Cerebellar nuclear complex (tissue), 1 donor: ENCODE data around the gene NMNAT2.
"Not testable (repeated sequence)": the region's sequence is repeated elsewhere in the genome, so short reads cannot be mapped to it uniquely, and the experiment has no call there.

Experiments used
- DNase-seq, 2 experiments: peaks; one replicate each; lab custom pipeline; 2025; lab: John Stamatoyannopoulos, UW

The NMNAT2 gene

DNA sequence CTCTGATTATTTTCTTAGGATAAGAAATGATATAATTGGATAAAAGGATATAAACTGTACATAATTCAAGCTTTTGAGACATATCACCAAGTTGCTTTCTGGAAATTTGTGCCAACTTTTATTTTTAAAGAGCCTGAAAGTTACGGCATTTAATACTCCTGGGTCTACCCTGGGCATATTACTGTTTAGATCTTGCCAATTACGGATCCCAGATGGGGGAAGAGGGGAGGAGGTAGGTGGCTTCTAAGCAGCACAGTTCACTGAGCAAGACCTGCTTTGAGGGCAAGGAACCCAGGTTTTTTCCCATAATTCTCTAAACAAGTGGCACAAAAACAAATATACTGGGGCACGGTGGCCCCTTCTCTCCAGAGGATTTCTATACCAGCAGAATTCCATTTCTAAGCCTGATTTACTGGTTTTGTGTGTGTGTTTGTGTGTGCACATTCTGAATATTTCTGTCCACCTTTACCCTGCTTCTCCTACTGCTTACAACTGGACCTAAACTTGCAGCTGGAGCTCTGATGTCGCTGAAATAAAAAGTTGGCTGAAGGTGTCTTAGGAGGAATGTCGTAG lies 155.5 kb downstream of the NMNAT2 start:
- DNase-seq: no peak

DNA sequence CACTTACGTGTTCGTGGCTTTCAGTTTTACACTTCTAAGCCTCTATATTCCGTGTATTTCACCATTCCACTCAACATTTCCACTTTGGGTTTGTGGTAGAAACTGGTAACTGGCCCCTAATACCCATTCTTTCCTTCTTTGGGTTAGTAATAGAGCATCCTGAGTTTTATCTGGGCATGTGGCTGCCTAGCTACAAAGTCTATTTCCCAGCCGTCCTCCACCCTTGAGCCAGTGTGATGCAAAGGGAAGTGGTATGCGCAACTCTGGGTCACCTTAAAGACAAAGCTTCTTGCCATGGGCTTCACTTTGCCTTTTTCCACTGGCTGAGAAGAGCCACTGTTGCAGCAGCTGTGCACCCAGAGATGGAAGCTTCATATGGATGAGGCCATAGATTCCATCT lies 158.3 kb downstream of the NMNAT2 start:
- DNase-seq: no peak

DNA sequence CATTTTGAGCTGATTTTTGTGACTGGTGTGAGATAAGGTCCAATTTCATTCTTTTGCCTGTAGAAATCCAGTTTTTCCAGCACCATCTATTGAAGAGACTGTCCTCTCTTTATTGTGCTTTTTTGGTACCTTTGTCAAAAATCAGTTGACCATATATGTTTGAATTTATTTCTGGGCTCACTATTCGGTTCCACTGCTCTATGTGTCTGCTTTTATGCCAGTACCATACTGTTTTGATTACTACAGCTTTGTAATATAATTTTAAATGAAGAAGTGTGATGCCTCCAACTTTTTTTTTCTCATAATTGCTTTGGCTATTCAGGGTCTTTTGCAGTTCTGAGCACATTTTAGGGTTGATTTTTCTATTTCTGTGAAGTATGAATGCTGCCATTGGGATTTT lies 163.1 kb downstream of the NMNAT2 start:
- DNase-seq: no peak

DNA sequence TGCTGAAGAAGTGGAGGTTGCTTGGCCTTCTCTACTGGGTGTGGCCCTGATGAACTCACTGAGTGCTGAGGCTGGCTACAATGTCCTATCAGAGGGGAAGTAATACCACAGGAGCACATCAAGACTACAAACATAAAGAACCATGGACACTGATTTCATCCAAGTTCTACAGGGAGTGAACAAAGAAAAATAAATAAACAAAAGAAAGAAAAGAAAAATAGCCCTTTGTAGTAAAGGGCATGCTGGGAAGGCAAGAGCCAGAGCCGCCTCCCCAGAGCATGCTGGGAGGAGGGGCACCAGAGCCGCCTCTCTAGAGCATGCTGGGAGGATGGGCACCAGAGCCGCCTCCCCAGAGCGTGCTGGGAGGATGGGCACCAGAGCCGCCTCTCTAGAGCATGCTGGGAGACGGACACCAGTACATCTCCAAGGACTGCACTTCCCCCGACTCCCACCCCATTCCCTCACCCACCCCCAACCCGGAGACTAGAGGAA lies 166.2 kb downstream of the NMNAT2 start:
- DNase-seq: no peak

DNA sequence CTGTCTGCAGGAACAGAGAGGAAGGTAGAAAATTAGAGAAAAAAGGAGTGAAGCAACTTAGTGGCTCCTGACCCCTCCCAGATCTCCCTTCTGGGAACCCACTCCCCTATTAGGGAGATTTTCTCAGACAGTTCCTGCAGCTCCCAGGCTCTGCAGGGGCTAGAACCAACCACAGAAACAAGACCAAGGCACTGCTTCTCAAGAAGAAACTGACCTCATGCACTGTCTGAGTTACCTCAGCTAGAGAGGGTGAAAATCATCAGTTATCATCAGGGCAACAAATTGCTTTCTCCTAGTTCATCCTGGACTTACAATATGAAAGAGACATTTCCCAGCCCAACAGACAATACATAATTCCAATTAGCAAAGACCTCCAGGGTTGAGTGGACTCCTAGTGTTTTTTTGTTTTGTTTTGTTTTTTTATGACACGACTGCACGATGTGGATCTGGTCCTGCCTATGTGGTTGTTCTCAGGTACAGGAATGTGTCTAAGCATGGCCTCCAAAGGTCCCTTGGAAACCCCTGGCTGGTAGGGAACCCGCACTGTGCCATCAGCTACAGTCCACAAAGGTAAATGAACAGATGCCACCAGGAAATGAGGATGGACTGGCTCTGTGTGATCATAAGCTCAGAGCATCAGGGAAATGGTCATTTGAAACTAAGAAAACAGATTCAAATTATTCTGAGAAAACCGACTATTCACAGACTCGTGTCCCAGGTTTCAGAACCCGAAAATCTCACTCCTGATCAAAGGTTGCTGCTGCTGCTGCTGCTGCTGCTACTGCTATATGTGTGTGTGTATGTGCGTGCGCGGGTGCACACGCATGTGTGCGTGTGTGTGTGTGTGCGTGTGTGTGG lies 166.8 kb downstream of the NMNAT2 start:
- DNase-seq: no peak

DNA sequence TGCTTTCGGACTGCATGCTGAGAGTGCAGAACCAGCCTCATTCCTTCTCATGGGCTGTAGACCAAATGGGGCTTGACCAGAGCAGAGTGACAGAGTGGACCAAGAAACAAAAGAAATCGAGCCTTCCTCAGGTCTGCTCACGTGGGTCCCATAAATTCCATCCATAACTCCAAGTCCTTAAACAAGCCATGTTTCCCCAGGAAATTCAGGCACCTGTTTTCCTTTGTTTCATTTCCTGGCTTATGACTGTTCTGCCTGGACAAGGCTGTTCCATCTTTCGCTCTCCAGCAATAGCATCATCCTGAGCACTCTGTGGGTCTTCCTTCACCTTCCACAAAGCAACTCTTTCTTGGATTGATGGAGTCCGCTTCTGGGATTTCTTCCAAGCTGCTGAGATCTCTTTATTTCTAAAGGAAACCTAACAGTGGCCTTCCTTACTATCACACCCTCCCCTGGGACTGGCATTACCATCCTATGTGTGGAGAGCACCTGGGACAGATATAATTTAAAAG lies 168.2 kb downstream of the NMNAT2 start:
- no peak for DNase-seq

DNA sequence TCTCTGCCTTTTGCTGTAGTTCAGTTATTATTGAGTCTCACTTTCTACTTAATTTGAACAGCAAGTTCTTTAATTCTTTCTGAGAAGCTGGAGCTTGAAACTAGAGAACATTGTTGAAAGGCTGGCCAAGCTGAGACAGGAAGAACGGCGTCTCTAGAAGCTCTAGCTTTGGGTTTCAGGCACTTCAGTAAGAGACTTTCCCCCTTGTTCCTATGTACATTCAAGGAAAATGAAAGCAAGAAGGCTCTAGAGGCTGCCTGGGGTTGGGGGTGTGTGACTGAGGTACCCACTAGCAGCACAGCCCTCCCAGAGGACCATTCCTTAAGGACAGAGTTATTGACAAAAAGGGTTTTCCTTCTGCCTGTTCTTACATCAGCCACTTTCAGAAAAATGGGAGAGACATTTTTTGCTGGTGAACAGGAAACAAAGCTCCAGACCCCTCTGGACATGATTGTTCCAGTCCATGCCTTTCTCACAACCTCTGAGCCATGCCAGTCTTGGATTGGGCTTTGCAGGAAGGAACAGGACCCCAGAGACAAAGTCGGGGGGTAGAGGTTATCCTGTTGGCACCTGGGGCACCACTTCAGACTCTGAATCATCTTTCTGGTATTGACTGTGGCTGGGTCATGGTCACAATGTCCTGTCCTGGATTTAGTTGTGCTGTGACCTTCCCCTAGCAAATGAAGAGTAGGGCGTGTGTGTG lies 169.0 kb downstream of the NMNAT2 start:
- DNase-seq: no peak

DNA sequence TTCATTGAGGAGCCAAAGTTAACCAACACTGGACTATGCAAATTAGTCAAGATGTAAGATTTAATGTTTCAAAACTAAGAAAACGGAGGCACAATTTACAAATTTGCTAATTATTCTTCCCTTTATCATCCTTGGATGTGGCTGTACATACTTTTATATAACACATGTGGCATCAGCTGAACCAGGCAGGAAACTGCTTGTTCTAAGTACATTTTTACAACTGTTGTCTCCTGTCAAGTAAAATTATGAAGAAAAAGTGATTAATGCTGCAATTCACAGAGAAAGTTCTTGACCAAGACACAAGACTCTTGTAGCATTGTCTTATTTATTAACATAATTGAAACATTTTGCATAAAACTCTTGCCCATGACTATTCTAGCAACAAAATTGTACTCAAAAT lies 170.2 kb downstream of the NMNAT2 start:
- no peak for DNase-seq

DNA sequence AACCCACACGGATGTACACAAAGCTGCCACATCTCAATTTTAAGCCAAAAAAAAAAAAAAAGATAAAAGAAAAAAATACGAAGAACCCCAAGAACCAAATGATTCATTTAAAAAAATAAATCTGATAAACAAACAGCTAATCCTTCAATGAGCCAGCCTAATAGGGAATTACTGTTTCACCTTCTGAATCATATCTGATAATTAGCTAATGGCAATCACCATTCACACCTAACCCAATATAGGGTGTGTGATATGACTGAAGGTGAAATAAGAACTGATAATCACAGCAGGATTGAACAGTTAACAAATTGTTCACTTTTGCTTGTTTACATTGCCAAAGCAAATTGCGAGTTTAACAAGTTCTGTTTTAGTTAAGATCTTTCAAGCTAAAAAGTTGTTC lies 170.7 kb downstream of the NMNAT2 start:
- no peak for DNase-seq

DNA sequence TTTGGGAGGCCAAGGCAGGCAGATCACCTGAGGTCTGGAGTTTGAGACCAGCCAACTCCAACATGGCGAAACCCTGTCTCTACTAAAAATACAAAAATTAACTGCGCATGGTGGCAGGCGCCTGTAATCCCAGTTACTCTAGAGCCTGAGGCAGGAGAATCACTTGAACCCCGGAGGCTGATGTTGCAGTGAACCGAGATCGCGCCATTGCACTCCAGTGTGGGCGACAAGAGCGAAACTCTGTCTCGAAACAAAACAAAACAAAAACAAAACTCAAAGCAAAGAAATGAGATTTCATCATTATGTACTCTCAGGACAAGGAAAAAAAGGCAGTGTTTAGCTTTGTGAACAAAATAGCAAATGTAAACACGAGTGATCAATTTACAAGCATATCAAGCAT lies 171.1 kb downstream of the NMNAT2 start:
- no peak for DNase-seq

DNA sequence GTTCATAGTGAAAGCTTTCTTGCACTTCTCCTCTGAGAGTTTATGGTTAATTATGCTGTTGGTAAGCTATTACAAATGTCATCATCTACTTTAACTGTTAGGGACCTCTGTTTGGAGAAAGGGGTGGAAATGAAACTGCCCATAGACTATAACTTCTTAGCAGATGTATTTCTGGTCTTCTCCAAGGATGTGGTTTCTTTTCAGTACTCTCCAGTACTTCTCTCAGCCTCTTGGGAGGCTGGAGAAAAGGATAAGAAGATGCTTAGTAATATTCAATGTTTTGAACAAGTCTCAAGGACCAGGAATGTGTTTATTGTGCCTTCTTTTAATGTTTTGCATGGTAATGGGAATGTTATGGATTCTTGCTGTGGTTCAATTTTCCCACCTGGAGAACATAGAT lies 171.7 kb downstream of the NMNAT2 start:
- no peak for DNase-seq

DNA sequence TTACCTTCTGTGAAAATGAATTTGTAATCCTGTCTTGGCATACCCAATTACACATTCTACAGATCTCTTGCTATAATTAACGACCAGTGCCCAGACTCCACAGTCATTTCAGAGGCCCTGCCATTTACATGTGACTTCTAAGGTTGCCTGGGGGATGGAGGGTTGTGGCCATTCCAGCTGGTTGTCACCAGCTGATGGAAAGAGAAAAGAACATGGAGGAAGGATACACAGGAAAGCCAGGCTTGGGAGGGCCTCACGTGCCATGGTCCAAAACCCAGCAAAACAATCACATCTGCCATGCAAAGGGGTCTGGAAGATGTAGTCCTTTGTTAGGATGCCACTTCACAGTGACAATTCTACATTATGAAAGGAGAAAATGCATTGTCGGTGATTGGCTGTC lies 172.8 kb downstream of the NMNAT2 start:
- no peak for DNase-seq

DNA sequence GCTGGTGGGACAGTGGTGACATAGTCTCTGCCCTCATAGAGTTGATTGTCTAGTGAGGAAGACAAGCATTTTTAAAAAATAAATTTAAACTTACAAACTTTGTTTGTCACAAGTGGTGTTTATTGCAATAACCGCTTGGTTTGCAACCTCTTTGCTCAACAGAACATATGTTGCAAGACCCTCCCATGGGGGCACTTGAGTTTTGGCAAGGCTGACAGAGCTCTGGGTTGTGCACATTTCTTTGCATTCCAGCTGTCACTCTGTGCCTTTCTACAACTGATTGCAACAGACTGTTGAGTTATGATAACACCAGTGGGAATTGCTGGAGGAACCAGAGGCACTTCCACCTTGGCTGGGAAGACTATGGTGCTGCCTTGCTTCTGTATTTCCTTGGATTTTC lies 173.7 kb downstream of the NMNAT2 start:
- no peak for DNase-seq

DNA sequence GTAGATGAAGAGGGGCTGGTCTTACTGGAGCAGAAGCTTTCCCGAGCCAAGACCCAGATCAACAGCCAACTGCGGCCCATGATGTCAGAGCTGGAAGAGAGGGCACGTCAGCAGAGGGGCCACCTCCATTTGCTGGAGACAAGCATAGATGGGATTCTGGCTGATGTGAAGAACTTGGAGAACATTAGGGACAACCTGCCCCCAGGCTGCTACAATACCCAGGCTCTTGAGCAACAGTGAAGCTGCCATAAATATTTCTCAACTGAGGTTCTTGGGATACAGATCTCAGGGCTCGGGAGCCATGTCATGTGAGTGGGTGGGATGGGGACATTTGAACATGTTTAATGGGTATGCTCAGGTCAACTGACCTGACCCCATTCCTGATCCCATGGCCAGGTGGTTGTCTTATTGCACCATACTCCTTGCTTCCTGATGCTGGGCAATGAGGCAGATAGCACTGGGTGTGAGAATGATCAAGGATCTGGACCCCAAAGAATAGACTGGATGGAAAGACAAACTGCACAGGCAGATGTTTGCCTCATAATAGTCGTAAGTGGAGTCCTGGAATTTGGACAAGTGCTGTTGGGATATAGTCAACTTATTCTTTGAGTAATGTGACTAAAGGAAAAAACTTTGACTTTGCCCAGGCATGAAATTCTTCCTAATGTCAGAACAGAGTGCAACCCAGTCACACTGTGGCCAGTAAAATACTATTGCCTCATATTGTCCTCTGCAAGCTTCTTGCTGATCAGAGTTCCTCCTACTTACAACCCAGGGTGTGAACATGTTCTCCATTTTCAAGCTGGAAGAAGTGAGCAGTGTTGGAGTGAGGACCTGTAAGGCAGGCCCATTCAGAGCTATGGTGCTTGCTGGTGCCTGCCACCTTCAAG lies 174.8 kb downstream of the NMNAT2 start:
- DNase-seq: no peak

DNA sequence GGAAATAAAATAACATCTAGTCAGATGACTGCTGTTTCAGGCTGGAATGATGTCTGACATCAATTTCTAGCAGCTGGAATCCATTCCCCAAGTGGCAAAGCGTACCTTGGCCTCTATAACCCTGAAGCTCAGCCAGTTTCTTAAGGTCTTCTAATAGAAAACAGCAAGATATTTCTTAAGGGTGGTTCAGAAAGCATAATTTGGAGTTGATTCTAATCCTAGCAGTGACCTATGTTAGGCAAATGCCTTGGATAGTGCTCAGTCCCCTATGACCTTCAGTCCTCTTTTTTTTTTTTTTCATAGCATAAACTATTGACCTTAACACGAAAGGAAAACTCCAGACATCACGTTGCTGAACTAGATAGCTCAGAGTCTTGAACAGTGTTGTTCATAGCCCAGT lies 175.6 kb downstream of the NMNAT2 start:
- DNase-seq: no peak

DNA sequence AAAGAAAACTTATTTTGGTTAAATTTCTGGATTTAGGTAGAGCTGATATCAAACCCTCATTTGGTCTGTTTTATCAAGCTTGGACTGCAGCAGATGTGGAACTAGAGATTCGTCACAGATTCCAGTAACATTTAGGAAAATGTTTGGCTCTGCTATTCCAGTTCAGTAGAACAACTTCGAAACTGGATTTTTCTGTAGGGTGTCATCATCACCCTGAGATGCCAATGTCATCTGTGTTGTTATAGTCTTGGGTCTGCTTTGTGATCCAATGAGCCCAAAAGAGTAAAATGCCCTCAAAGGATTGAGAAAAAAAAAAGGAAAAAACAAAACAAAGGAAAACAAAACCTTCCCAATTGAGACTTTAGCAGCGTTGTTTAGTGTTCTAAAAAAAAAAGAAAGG lies 176.7 kb downstream of the NMNAT2 start:
- DNase-seq: no peak

DNA sequence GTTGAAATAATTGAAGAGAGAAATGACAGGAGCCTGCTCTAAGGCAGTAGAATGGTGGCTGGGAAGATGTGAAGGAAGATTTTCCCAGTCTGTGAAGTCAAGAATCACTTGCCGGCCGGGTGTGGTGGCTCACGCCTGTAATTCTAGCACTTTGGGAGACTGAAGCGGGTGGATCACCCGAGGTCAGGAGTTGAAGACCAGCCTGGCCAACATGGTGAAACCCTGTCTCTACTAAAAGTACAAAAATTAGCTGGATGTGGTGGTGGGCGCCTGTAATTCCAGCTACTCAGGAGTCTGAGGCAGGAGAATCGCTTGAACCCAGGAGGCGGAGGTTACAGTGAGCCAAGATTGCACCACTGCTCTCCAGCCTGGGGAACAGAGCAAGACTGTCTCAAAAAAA lies 177.3 kb downstream of the NMNAT2 start:
- not testable (repeated sequence) for DNase-seq

DNA sequence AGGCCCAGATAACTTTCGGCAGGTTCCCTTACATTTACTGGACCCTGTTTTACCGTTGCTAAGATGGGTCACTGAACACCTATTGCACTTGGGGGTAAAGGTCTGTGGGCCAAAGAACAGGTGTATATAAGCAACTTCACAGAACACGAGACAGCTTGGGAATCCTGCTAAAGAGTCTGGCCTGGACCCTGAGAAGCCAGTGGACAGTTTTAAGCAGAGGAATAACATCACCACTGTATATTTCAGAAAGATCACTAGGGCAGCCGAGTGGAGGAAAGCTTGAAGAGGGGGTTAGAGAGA lies 177.7 kb downstream of the NMNAT2 start:
- no peak for DNase-seq

DNA sequence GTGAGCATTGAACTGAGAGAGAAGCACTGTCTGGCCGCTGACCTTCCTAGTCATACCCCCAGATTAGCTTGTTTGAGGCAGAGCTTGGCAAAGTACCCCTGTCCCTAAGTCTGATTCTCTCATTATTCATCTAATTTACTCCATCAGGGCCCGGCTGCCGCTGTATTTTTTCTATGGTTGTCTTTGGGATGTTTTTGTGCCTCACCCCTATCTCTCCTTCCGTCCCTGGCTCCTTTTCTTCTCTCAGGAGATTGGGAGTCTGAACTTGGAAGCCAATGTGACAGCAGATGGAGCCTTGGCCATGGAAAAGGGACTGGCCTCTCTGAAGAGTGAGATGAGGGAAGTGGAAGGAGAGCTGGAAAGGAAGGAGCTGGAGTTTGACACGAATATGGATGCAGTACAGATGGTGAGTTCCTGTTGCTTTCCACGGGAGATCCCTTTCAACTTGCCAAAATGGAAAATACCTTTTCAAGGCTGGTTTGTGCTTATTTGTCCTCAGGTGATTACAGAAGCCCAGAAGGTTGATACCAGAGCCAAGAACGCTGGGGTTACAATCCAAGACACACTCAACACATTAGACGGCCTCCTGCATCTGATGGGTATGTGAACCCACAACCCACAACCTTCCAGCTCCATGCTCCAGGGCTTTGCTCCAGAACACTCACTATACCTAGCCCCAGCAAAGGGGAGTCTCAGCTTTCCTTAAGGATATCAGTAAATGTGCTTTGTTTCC lies 178.2 kb downstream of the NMNAT2 start:
- DNase-seq: peak; percentile 88 to 97

DNA sequence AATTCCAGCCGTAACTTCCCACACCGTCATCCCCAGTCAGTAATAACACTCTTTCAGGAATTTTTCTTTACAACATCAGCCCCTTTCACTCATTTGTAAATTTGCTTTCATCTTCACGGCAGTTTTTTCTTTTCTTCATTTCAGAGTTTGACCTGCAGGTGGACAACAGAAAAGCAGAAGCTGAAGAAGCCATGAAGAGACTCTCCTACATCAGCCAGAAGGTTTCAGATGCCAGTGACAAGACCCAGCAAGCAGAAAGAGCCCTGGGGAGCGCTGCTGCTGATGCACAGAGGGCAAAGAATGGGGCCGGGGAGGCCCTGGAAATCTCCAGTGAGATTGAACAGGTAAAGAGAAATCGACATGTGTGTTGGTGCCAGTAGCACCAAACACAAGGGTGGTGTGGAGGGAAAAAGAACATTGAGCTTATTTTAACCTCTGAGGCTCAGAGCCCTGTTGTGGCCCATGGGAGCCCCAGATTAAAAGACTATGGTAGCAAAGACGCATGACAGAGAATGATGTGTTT lies 178.9 kb downstream of the NMNAT2 start:
- no peak for DNase-seq

DNA sequence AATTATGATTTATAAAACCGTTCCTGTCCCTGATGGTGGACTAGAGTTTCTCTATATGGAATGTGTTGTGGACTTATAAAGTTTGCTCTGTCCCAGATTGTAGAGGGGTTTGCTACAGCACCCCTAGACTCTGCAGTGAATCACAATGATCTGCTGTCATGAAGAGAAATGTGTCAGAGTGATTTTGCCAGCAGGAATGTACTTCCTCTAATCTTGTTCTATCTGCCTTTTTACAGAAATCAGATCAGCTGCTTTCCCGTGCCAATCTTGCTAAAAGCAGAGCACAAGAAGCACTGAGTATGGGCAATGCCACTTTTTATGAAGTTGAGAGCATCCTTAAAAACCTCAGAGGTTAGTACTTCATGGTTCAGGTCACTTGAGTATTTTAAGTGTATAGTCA lies 180.1 kb downstream of the NMNAT2 start:
- DNase-seq: no peak
